ENCODE measurements around the gene RPS6KB2. TPM values are rescaled to one million over a fixed set of nuclear protein-coding genes. Genes with fewer than 3 reads are reported as not detected.

RPS6KB2 gene
- total RNA-seq, 1 experiment from 2014 or later = 58.8 TPM

DNA sequence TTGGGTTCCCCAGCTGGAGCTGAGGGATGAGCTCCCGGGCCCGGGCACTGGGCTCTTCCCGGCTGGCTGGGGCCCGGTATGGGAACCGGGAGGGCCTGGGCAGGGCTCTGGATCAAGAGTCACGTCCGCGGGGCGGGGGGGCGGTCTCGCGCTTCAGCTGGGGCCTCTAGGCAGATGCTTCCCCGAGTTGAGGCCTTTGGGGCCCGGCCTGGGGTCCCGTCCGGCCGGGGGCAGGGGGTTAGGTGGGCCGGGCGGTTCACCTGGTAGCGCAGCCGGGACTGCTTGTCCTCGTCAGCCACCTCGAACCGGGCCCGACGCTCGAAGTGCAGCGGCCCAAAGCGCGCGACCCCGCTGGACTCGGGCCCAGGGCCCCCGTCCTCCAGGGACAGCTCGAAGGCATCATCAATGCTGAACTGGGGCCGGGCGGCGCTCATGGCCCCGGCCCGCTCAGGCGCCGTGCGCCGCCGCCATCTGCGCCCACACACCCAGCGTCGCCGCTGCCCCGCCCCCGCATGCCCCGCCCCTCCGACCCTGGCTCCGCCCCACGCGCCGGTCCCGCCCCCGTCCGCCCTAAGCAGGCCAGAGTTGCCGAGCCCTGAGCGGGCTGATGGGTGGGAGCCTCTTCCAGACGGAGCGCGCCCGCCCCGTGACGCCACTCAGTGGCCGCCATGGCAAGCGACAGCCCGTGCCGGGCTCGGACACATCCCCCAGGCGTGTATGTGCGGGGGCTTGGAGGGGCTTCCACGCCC is 40.6 kb downstream of the RPS6KB2 start, which contains the start of gene TMEM134:
Gene TMEM134 (minus strand): TSS at position 493 of the 749 bp plus-strand sequence. CDS start 59 bp downstream, at position 434.
- Histone ChIP-seq H3K27me3 (replicated peaks; ENCODE audit: insufficient read depth, low read depth, low read length, poor library complexity) (no peaks in the 10 kb centered on the region), H3K9me3 (ENCODE audit: low read depth, low read length, poor library complexity, severe bottlenecking) (no peaks in the 10 kb centered on the region), H3K36me3 (ENCODE audit: insufficient read depth, low read length, poor library complexity, severe bottlenecking) (no peaks in the 10 kb centered on the region), H3K4me3 (ENCODE audit: low read depth, low read length, poor library complexity, severe bottlenecking) (peak within 1 kb of the TSS; percentile 84), H3K27ac (ENCODE audit: low read depth, low read length, poor library complexity, severe bottlenecking) (peak within 1 kb of the TSS; percentile 84), H3K4me1 (ENCODE audit: insufficient read depth, low read length, poor library complexity, severe bottlenecking) (peaks cover 11% of the 10 kb centered on the region)
- TF ChIP-seq, protein P1, sequence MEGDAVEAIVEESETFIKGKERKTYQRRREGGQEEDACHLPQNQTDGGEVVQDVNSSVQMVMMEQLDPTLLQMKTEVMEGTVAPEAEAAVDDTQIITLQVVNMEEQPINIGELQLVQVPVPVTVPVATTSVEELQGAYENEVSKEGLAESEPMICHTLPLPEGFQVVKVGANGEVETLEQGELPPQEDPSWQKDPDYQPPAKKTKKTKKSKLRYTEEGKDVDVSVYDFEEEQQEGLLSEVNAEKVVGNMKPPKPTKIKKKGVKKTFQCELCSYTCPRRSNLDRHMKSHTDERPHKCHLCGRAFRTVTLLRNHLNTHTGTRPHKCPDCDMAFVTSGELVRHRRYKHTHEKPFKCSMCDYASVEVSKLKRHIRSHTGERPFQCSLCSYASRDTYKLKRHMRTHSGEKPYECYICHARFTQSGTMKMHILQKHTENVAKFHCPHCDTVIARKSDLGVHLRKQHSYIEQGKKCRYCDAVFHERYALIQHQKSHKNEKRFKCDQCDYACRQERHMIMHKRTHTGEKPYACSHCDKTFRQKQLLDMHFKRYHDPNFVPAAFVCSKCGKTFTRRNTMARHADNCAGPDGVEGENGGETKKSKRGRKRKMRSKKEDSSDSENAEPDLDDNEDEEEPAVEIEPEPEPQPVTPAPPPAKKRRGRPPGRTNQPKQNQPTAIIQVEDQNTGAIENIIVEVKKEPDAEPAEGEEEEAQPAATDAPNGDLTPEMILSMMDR (conservative IDR thresholded peaks at IDR 0.05; ENCODE audit: low read depth, low read length) = peak; percentile 66
- TF ChIP-seq EZH2 (IDR thresholded peaks at IDR 0.05; ENCODE audit: borderline replicate concordance, low read depth, low read length, poor library complexity, severe bottlenecking) = no peak
- intact Hi-C loops (cut with micrococcal nuclease; ENCODE audit: unreplicated experiment) = no loop called here
- ChIA-PET POLR2A (ENCODE audit: low non-redundant PET) (no interaction called here), CTCF (interaction anchor here (0.7 to 1.1 kb wide), 2 partner anchors 67 to 1209 kb away, joined by 5 read pairs; partner anchors contain the start of gene PPP1CA)
- DNase-seq (ENCODE audit: low spot score) = peak; percentile 97
- no TSS peak for BruUV-seq (replicated peaks)

DNA sequence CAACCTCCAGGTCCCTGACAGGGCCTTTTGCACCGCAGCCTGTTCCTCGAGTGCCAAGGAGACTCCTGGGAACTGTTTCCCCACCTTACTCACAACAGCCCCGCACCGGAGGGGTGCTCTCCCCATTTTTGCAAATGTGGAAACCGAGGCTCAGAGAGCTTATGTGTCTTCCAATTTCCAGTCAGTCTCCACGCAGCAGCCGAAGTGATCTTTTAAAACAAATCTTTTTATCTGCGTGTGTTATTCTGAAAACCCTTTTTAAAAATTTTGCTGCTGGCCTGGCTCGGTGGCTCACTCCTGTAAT is 41.2 kb downstream of the RPS6KB2 start:
- H3K27ac ChIP-seq (ENCODE audit: low read depth, low read length, poor library complexity, severe bottlenecking) = peak overlapping the region; percentile 59
- H3K4me3 ChIP-seq (ENCODE audit: low read depth, low read length, poor library complexity, severe bottlenecking) = peak overlapping the region; percentile 84
- H3K36me3 ChIP-seq (ENCODE audit: insufficient read depth, low read length, poor library complexity, severe bottlenecking) = no peaks in the 10 kb centered on the region
- H3K27me3 ChIP-seq (replicated peaks; ENCODE audit: insufficient read depth, low read depth, low read length, poor library complexity) = no peaks in the 10 kb centered on the region
- CTCF ChIA-PET = interaction anchor here (0.7 kb wide), 1 partner anchor 1209 kb away, joined by 5 read pairs; no protein-coding TSS in a partner anchor
- POLR2A ChIA-PET (ENCODE audit: low non-redundant PET) = no interaction called here
- intact Hi-C loops (cut with micrococcal nuclease; ENCODE audit: unreplicated experiment) = no loop called here
- DNase-seq (ENCODE audit: low spot score) = no peak
- no peaks in the 10 kb centered on the region for H3K9me3 ChIP-seq (ENCODE audit: low read depth, low read length, poor library complexity, severe bottlenecking)
- BruUV-seq (replicated peaks) = no TSS peak
- H3K4me1 ChIP-seq (ENCODE audit: insufficient read depth, low read length, poor library complexity, severe bottlenecking) = peaks cover 5% of the 10 kb centered on the region
- TF ChIP-seq EZH2 (IDR thresholded peaks at IDR 0.05; ENCODE audit: borderline replicate concordance, low read depth, low read length, poor library complexity, severe bottlenecking) = no peak
- TF ChIP-seq, protein P1 (conservative IDR thresholded peaks at IDR 0.05; ENCODE audit: low read depth, low read length) = no peak; the same call in 1 of the 2 replicates

DNA sequence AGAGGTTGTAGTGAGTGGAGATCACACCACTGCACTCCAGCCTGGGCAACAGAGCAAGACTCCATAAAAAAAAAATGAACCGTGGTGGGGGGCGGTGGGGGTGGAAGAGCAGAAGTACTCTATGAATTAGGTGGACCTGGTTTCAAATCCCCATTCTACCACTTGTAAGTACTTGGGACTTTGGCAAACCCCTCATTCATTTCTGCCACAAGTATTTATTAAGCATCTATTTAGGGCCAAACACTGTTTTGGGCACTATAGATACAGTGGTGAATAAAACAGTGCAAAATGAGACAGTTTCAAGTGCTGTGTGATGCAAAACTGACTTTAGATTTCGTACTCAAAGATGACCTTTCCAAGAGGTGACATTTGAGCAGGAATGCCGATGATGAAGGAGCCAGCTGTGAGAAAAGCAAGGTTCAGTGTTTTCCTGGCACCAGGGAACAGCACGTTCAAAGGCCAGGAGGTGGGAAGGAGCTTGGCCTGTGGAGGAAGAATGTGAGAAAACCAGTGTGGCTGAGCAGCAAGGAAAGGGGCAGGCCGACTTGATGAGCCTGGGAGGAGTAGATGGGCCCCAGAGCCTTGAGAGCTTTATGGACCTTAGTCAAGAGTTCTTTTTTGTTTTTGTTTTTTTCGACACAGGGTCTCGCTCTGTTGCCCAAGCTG is 42.2 kb downstream of the RPS6KB2 start:
- H3K27me3 ChIP-seq (replicated peaks; ENCODE audit: insufficient read depth, low read depth, low read length, poor library complexity) = no peaks in the 10 kb centered on the region
- H3K4me3 ChIP-seq (ENCODE audit: low read depth, low read length, poor library complexity, severe bottlenecking) = no peak overlapping the region
- no peak overlapping the region for H3K27ac ChIP-seq (ENCODE audit: low read depth, low read length, poor library complexity, severe bottlenecking)
- intact Hi-C loops (cut with micrococcal nuclease; ENCODE audit: unreplicated experiment) = no loop called here
- H3K4me1 ChIP-seq (ENCODE audit: insufficient read depth, low read length, poor library complexity, severe bottlenecking) = peaks cover 1% of the 10 kb centered on the region
- BruUV-seq (replicated peaks) = no TSS peak
- CTCF ChIA-PET = no interaction called here
- H3K9me3 ChIP-seq (ENCODE audit: low read depth, low read length, poor library complexity, severe bottlenecking) = no peaks in the 10 kb centered on the region
- POLR2A ChIA-PET (ENCODE audit: low non-redundant PET) = no interaction called here
- DNase-seq (ENCODE audit: low spot score) = no peak
- TF ChIP-seq, protein P1 (conservative IDR thresholded peaks at IDR 0.05; ENCODE audit: low read depth, low read length) = no peak
- TF ChIP-seq EZH2 (IDR thresholded peaks at IDR 0.05; ENCODE audit: borderline replicate concordance, low read depth, low read length, poor library complexity, severe bottlenecking) = no peak
- H3K36me3 ChIP-seq (ENCODE audit: insufficient read depth, low read length, poor library complexity, severe bottlenecking) = no peaks in the 10 kb centered on the region
